HT1080 (cell line): Measurements from ENCODE around the gene NDFIP1. TPM values are rescaled to one million over a fixed set of nuclear protein-coding genes. Genes with fewer than 3 reads are reported as not detected.
"Not testable (repeated sequence)": the region's sequence is repeated elsewhere in the genome, so short reads cannot be mapped to it uniquely, and the experiment has no call there.

Experiments used
- DNase-seq: peaks from one replicate; pipeline ENCODE4 v3.0.0-alpha.2; 2015; ENCODE audit warnings: low read depth
- total RNA-seq: library from RNA; depleted of rRNA; stranded (reverse); fragments of >200 nt; shearing (Covaris generic); gene quantifications from 2 replicates; pipeline ENCODE4 v1.2.3, GENCODE V29; 2014; rRNA removed

NDFIP1 gene
- total RNA-seq, 1 experiment from 2014 or later = 72.5 TPM

- no peak for DNase-seq
Observed at GRCh38 chr5:142186857-142187594, 78.4 kb downstream of the NDFIP1 start.

- not testable (repeated sequence) for DNase-seq
Observed at GRCh38 chr5:142188691-142189090, 80.1 kb downstream of the NDFIP1 start.

GRCh38 chr5:142189813-142190212 is 81.2 kb downstream of the NDFIP1 start:
- DNase-seq = no peak

GRCh38 chr5:142191776-142192175 is 83.2 kb downstream of the NDFIP1 start:
- DNase-seq = no peak

- no peak for DNase-seq
Observed at GRCh38 chr5:142192286-142193113, 83.9 kb downstream of the NDFIP1 start.

- no peak for DNase-seq
Observed at GRCh38 chr5:142193114-142193428, 84.5 kb downstream of the NDFIP1 start.

- DNase-seq = peak; percentile 60
Observed at GRCh38 chr5:142197098-142197497, 88.5 kb downstream of the NDFIP1 start.

- DNase-seq = no peak
Observed at GRCh38 chr5:142197781-142198180, 89.2 kb downstream of the NDFIP1 start.

GRCh38 chr5:142199388-142199787 is 90.8 kb downstream of the NDFIP1 start:
- DNase-seq = no peak

- DNase-seq = no peak
Observed at GRCh38 chr5:142200387-142200786, 91.8 kb downstream of the NDFIP1 start.

- peak; percentile 99 for DNase-seq
Observed at GRCh38 chr5:142201471-142201887, 92.9 kb downstream of the NDFIP1 start.

GRCh38 chr5:142202282-142202681 is 93.7 kb downstream of the NDFIP1 start:
- DNase-seq = peak; percentile 88

Other genes starting within 250 kb of the NDFIP1 start
- gene PCDH1, start 230.4 kb upstream of the NDFIP1 start, total RNA-seq = 4.0 and 4.4 TPM in 2 replicates
- 55.7 and 58.9 TPM in 2 replicates for gene DELE1, start 184.9 kb upstream of the NDFIP1 start, total RNA-seq
- gene PCDH12, start 150.6 kb upstream of the NDFIP1 start, total RNA-seq = 0.14 and 0.17 TPM in 2 replicates
- gene RNF14, start 139.7 kb upstream of the NDFIP1 start, total RNA-seq = 66.0 and 87.1 TPM in 2 replicates
- gene GNPDA1, start 95.8 kb upstream of the NDFIP1 start, total RNA-seq = 77.4 and 93.7 TPM in 2 replicates
- gene SPRY4, start 216.2 kb downstream of the NDFIP1 start, total RNA-seq = 16.9 and 27.9 TPM in 2 replicates